GM19193 (cell line): ENCODE measurements around the gene NKX3-2.

Experiments
- POLR2A ChIP-seq: IDR thresholded peaks from 4 replicates; pipeline ENCODE4 v1.6.1; 2011; ENCODE audit not compliant: insufficient read depth, insufficient read length; ENCODE audit errors: extremely low read depth

The NKX3-2 gene

DNA sequence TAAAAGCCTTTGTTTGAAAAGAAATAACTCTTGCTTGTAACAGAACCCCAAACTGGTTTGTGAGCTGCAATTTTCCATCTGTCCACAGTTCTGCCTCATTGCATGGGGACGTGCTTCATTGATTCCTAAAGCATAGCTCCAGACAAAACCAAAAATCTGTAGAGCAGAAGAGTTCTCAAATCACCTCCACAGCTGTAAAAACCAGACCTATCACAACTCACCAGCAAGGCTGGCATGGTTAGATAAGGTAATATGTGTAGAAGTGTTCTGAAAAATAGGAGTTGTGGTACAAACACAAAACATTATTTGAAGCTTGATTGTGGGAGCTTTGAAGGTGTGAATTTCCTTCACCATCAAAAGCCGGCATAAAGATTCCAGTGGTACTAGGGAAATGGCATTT is 47.7 kb downstream of the NKX3-2 start:
- no peak for TF ChIP-seq POLR2A

DNA sequence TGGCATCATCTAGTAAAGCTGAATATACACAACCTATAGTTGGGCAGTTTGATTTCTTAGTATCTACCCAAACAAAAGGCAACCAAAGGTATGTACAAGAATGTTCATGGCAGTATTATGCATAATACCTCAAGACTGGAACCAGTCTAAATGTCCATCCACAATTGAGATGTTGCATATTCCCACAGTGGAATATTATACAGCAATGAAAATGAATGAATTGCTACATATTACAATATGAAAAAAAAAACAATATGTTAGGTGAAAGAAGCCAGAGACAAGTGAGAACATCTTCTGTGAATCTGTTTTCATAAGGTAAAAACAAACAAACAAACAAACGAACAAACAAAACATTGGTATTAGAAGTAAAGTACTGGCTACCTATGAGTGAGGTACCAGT is 48.6 kb downstream of the NKX3-2 start:
- no peak for TF ChIP-seq POLR2A

DNA sequence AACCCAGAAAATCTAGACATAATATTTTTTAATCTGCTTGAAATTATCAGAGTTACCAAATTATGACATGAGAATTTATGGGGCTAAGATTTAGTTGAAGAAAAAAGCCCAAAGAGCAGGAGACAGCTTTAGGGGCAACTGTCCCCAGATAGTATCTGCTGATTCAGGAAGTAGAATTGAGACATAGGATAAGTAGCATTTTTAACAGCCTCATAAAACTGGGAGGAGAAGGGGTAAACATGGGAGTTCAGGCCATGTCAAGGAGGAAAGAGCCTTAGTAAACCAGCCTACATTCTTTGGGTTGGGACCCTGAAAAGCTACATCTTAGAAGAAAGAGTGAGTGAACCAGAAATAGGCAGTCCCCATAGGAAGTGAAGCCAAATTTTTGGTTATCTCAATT is 50.5 kb downstream of the NKX3-2 start:
- no peak for TF ChIP-seq POLR2A

DNA sequence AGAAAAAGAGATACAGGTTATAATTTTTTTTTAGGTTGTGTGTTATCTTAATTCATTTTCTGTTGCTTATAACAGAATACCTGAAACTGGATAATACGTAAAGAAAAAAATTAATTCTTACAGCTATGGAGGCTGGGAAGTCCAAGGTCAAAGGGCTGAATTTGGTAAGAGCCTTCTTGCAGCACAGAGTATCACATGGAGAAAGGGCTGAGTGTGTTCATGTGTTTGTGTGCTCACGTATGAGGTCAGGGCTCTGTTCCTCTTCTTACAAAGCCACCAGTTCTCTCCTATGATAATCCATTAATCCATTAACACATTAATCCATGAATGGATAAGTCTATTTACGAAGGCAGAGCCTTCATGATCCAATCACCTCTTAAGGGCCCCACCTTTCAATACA is 51.6 kb downstream of the NKX3-2 start:
- TF ChIP-seq POLR2A: no peak
